ENCODE measurements around the gene AQP2. TPM values are rescaled to one million over a fixed set of nuclear protein-coding genes. Genes with fewer than 3 reads are reported as not detected.

Gene AQP2
- total RNA-seq, 1 donor from 2014 or later: not detected

GRCh38 chr12:49925433-49926204 is 24.9 kb upstream of the AQP2 start:
- Histone ChIP-seq H3K36me3 (no peaks in the 10 kb centered on the region), H3K4me1 (no peaks in the 10 kb centered on the region), H3K4me3 (no peak overlapping the region), H3K27me3 (no peaks in the 10 kb centered on the region), H3K27ac (no peak overlapping the region), H3K9me3 (no peaks in the 10 kb centered on the region)
- DNase-seq: peak; percentile 32
- intact Hi-C loops (cut with DNase I): no loop called here
- no peak for TF ChIP-seq CTCF (IDR thresholded peaks at IDR 0.05)
- ATAC-seq: peak; percentile 63

GRCh38 chr12:49928471-49928870 is 22.1 kb upstream of the AQP2 start:
- ATAC-seq: no peak
- H3K4me3 ChIP-seq: no peak overlapping the region
- no peaks in the 10 kb centered on the region for H3K27me3 ChIP-seq
- H3K4me1 ChIP-seq: no peaks in the 10 kb centered on the region
- no peaks in the 10 kb centered on the region for H3K36me3 ChIP-seq
- no peak overlapping the region for H3K27ac ChIP-seq
- intact Hi-C loops (cut with DNase I): no loop called here
- DNase-seq: no peak
- no peaks in the 10 kb centered on the region for H3K9me3 ChIP-seq
- TF ChIP-seq CTCF (IDR thresholded peaks at IDR 0.05): no peak

- DNase-seq: peak; percentile 34
Measured at GRCh38 chr12:49929581-49929980, 21.0 kb upstream of the AQP2 start.

GRCh38 chr12:49930515-49931288 is 19.8 kb upstream of the AQP2 start:
- Histone ChIP-seq H3K27ac (no peak overlapping the region), H3K36me3 (no peaks in the 10 kb centered on the region), H3K4me3 (no peak overlapping the region), H3K27me3 (no peaks in the 10 kb centered on the region), H3K4me1 (no peaks in the 10 kb centered on the region), H3K9me3 (no peaks in the 10 kb centered on the region)
- no peak for DNase-seq
- ATAC-seq: no peak
- TF ChIP-seq CTCF (IDR thresholded peaks at IDR 0.05): no peak
- intact Hi-C loops (cut with DNase I): no loop called here

More at GRCh38 chr12:49929581-49929980, 21.0 kb upstream of the AQP2 start:
- Histone ChIP-seq H3K27me3 (no peaks in the 10 kb centered on the region), H3K36me3 (no peaks in the 10 kb centered on the region), H3K27ac (no peak overlapping the region), H3K4me1 (no peaks in the 10 kb centered on the region), H3K4me3 (no peak overlapping the region), H3K9me3 (no peaks in the 10 kb centered on the region)
- TF ChIP-seq CTCF (IDR thresholded peaks at IDR 0.05): no peak
- no peak for ATAC-seq
- intact Hi-C loops (cut with DNase I): no loop called here

GRCh38 chr12:49932023-49932422 is 18.5 kb upstream of the AQP2 start:
- Histone ChIP-seq H3K4me3 (no peak overlapping the region), H3K36me3 (no peaks in the 10 kb centered on the region), H3K27ac (no peak overlapping the region), H3K4me1 (no peaks in the 10 kb centered on the region), H3K9me3 (no peaks in the 10 kb centered on the region), H3K27me3 (no peaks in the 10 kb centered on the region)
- ATAC-seq (no peak), DNase-seq (peak; percentile 34)
- intact Hi-C loops (cut with DNase I): no loop called here
- no peak for TF ChIP-seq CTCF (IDR thresholded peaks at IDR 0.05)
